HCT116 (cell line): ENCODE data around the gene OR10P1. TPM values are rescaled to one million over a fixed set of nuclear protein-coding genes. Genes with fewer than 3 reads are reported as not detected.

Experiments used
- ATAC-seq: fragments of 200-7000 bp; cut with Tn5 transposase; 2 replicates; pipeline ENCODE4 v1.9.1; 2020; ENCODE audit warnings: mild to moderate bottlenecking, moderate library complexity
- BruUV-seq: library from RNA; stranded (reverse); fragments of 400-500 nt; replicated peaks from 2 replicates; lab custom pipeline; 2021; lab: Mats Ljungman, UMichigan
- CTCF ChIA-PET: fragments of 300-600 bp; sonication (Branson Sonifier 250); formaldehyde crosslinking; loops from one replicate; lab custom pipeline; 2021; ENCODE audit warnings: antibody characterized with exemption; lab: Charles Lee
- POLR2A ChIA-PET: fragments of 300-600, 350-600 bp; sonication (Branson Sonifier 250); formaldehyde crosslinking; loops from one replicate; lab custom pipeline; 2021; ENCODE audit warnings: antibody characterized with exemption; lab: Charles Lee
- RAD21 ChIA-PET, 2 experiments: fragments of 300-600 bp; sonication (Branson Sonifier 250); formaldehyde crosslinking; loops; one replicate each; lab custom pipeline; 2023; ENCODE audit warnings: low total read pairs in 2 of 2; ENCODE audit not compliant: uncharacterized antibody in 2 of 2, unreplicated experiment in 2 of 2, low non-redundant PET in 1 of 2; lab: Charles Lee
- DNase-seq: peaks from one replicate; pipeline ENCODE4 v3.0.0-alpha.2; 2010; ENCODE audit warnings: low read depth, low spot score
- H2AFZ ChIP-seq: fragments of 200-600 bp; shearing (Covaris generic), sonication (generic); 2 replicates; pipeline ENCODE4 v1.6.1; 2017; ENCODE audit warnings: low read depth, mixed run types, mixed read lengths, antibody characterized with exemption, low read length; ENCODE audit not compliant: poor library complexity, severe bottlenecking
- H3K27ac ChIP-seq: 2 replicates; pipeline ENCODE4 v1.5.1; 2012; ENCODE audit warnings: low read depth, low read length
- H3K27me3 ChIP-seq: fragments of 200-600 bp; sonication (generic); 2 replicates; pipeline ENCODE4 v1.6.1; 2016; ENCODE audit warnings: mixed run types, low read length, mixed read lengths; ENCODE audit not compliant: insufficient read depth
- H3K36me3 ChIP-seq, 2 experiments: fragments of 200-500 bp in 1 of 2; fragments of 200-600 bp in 1 of 2; sonication (Bioruptor generic) in 1 of 2; sonication (generic) in 1 of 2; 2 replicates each; pipeline versions ENCODE4 v1.5.1 to v1.6.1; 2014 to 2016; ENCODE audit warnings: low read length in 2 of 2, inconsistent platforms in 1 of 2, mixed read lengths in 1 of 2, mixed run types in 1 of 2; ENCODE audit not compliant: insufficient read depth in 2 of 2, control insufficient read depth in 1 of 2
- H3K4me1 ChIP-seq, 2 experiments: fragments of 200-600 bp in 1 of 2; sonication (generic) in 1 of 2; 2 replicates each; pipeline versions ENCODE4 v1.5.1 to v1.6.1; 2012 to 2017; ENCODE audit warnings: low read length in 2 of 2, inconsistent platforms in 1 of 2, mild to moderate bottlenecking in 1 of 2, mixed read lengths in 1 of 2, mixed run types in 1 of 2, moderate library complexity in 1 of 2; ENCODE audit not compliant: insufficient read depth in 2 of 2, control insufficient read depth in 1 of 2
- H3K4me2 ChIP-seq: fragments of 200-600 bp; sonication (generic); 2 replicates; pipeline ENCODE4 v1.6.1; 2017; ENCODE audit warnings: mixed run types, low read length, mixed read lengths
- H3K4me3 ChIP-seq, 2 experiments: fragments of 200-600 bp in 1 of 2; sonication (generic) in 1 of 2; replicated peaks in 1 of 2; 2 replicates each; pipeline ENCODE4 v1.5.1; 2011 to 2016; ENCODE audit warnings: low read length in 2 of 2, control low read depth in 1 of 2, low read depth in 1 of 2, mild to moderate bottlenecking in 1 of 2, mixed read lengths in 1 of 2, mixed run types in 1 of 2
- H3K79me2 ChIP-seq: fragments of 200-600 bp; sonication (generic); 2 replicates; pipeline ENCODE4 v1.6.1; 2017; ENCODE audit warnings: mild to moderate bottlenecking, mixed run types, low read length, moderate library complexity, mixed read lengths; ENCODE audit not compliant: insufficient read depth
- H3K9ac ChIP-seq: fragments of 200-600 bp; sonication (generic); 2 replicates; pipeline ENCODE4 v1.6.1; 2016; ENCODE audit warnings: low read length, mixed read lengths
- H3K9me2 ChIP-seq: fragments of 200-600 bp; sonication (generic), shearing (Covaris generic); 2 replicates; pipeline ENCODE4 v1.6.1; 2017; ENCODE audit warnings: mixed run types, mild to moderate bottlenecking, moderate library complexity; ENCODE audit not compliant: insufficient read depth
- H3K9me3 ChIP-seq, 2 experiments: fragments of 200-500 bp in 1 of 2; fragments of 200-600 bp in 1 of 2; sonication (Bioruptor generic) in 1 of 2; sonication (generic) in 1 of 2; 2 replicates each; pipeline ENCODE4 v1.6.1; 2014 to 2017; ENCODE audit warnings: low read length in 2 of 2, mixed read lengths in 2 of 2, inconsistent platforms in 1 of 2, low read depth in 1 of 2, mild to moderate bottlenecking in 1 of 2, mixed run types in 1 of 2, moderate library complexity in 1 of 2; ENCODE audit not compliant: control insufficient read depth in 1 of 2, insufficient read depth in 1 of 2
- H4K20me1 ChIP-seq: fragments of 200-600 bp; sonication (generic), shearing (Covaris generic); 2 replicates; pipeline ENCODE4 v1.6.1; 2017; ENCODE audit warnings: mixed run types, mild to moderate bottlenecking, moderate library complexity; ENCODE audit not compliant: insufficient read depth
- CEBPB ChIP-seq: IDR thresholded peaks from 2 replicates; pipeline ENCODE4 v1.6.1; 2012; ENCODE audit warnings: low read depth
- ELF1 ChIP-seq: IDR thresholded peaks from 2 replicates; pipeline ENCODE4 v1.6.1; 2012; ENCODE audit warnings: low read depth, borderline replicate concordance
- EZH2 ChIP-seq: fragments of 200-600 bp; sonication (generic); IDR thresholded peaks from 2 replicates; pipeline ENCODE4 v1.6.1; 2017; ENCODE audit warnings: antibody characterized with exemption, mixed run types
- FOSL1 ChIP-seq: IDR thresholded peaks from 2 replicates; pipeline ENCODE4 v1.6.1; 2012; ENCODE audit warnings: low read depth
- JUND ChIP-seq: IDR thresholded peaks from 2 replicates; pipeline ENCODE4 v1.6.1; 2012
- POLR2A ChIP-seq: IDR thresholded peaks from 2 replicates; pipeline ENCODE4 v1.7.0; 2011; ENCODE audit warnings: borderline replicate concordance; ENCODE audit not compliant: insufficient read depth, insufficient read length; ENCODE audit errors: extremely low read depth
- POLR2AphosphoS5 ChIP-seq: IDR thresholded peaks from 2 replicates; pipeline ENCODE4 v1.6.1; 2011; ENCODE audit warnings: mild to moderate bottlenecking, low read depth, low read length, moderate library complexity
- RAD21 ChIP-seq: IDR thresholded peaks from 2 replicates; pipeline ENCODE4 v1.6.1; 2012; ENCODE audit warnings: low read depth, mild to moderate bottlenecking
- TCF7L2 ChIP-seq: IDR thresholded peaks from 2 replicates; pipeline ENCODE4 v1.7.0; 2011; ENCODE audit warnings: borderline replicate concordance, inconsistent platforms; ENCODE audit not compliant: insufficient read depth, insufficient read length; ENCODE audit errors: extremely low read depth
- YY1 ChIP-seq: IDR thresholded peaks from 2 replicates; pipeline ENCODE4 v1.6.1; 2011; ENCODE audit warnings: low read length, low read depth, moderate library complexity, mild to moderate bottlenecking; ENCODE audit not compliant: insufficient replicate concordance; ENCODE audit errors: extremely low read depth
- intact Hi-C: fragments of 100-400 bp; cut with micrococcal nuclease; formaldehyde crosslinking; loops from 2 replicates; pipeline ENCODE4 v1.10.0; 2022
- total RNA-seq: library from RNA; stranded (reverse); gene quantifications from one replicate; pipeline ENCODE4 v1.2.1, GENCODE V29; 2021; ENCODE audit not compliant: unreplicated experiment
- TF ChIP-seq, protein P1 (sequence below): IDR thresholded peaks from 2 replicates; pipeline ENCODE4 v1.6.1; 2012
- TF ChIP-seq, protein P2 (sequence below): IDR thresholded peaks from 2 replicates; pipeline ENCODE4 v1.6.1; 2012; ENCODE audit warnings: low read depth
- TF ChIP-seq, protein P3 (sequence below), 3 experiments: fragments of 200-600 bp in 1 of 3; sonication (generic) in 1 of 3; IDR thresholded peaks in 2 of 3; conservative IDR thresholded peaks in 1 of 3; 2 replicates each; pipeline ENCODE4 v1.5.1; 2012 to 2017; ENCODE audit warnings: low read depth in 2 of 3, low read length in 2 of 3, antibody characterized with exemption in 1 of 3, borderline replicate concordance in 1 of 3, control low read depth in 1 of 3, mild to moderate bottlenecking in 1 of 3, mixed read lengths in 1 of 3, mixed run types in 1 of 3, moderate library complexity in 1 of 3; ENCODE audit not compliant: insufficient read depth in 1 of 3
- TF ChIP-seq, protein P4 (sequence below): IDR thresholded peaks from 2 replicates; pipeline ENCODE4 v1.6.1; 2012

Gene OR10P1
- total RNA-seq, 1 experiment from 2014 or later: not detected

DNA sequence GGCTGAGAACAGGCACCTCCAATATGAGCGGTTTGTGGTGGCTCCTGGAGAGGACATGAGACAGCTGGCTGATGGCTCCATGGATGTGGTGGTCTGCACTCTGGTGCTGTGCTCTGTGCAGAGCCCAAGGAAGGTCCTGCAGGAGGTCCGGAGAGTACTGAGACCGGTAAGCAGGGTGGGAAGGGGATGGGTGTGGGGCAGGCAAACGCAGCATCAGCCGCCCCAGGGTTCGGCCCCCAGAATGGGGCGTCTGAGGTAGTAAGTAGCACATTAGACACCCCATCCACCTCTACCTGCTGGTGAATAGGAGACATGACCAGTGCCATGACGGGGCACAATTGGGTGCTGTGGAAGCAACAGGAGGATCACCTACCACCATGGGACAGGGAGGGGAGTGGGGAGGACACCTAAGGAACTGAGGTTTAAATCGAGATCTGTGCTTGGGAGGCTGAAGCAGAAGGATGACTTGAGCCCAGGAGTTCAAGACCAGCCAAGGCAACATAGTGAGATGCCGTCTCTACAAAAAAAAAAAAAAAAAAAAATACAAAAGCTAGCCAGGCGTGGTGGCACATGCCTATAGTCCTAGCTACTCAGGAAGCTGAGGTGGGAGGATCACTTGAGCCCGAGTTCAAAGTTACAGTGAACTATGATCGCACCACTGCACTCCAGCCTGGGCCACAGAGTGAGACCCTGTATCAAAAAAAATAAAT is 45.5 kb downstream of the OR10P1 start (continued):
- TF ChIP-seq, protein P1, sequence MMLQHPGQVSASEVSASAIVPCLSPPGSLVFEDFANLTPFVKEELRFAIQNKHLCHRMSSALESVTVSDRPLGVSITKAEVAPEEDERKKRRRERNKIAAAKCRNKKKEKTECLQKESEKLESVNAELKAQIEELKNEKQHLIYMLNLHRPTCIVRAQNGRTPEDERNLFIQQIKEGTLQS: no peak
- TF ChIP-seq TCF7L2 (no peak), RAD21 (no peak), FOSL1 (no peak), POLR2AphosphoS5 (no peak), POLR2A (no peak)
- TF ChIP-seq, protein P2, sequence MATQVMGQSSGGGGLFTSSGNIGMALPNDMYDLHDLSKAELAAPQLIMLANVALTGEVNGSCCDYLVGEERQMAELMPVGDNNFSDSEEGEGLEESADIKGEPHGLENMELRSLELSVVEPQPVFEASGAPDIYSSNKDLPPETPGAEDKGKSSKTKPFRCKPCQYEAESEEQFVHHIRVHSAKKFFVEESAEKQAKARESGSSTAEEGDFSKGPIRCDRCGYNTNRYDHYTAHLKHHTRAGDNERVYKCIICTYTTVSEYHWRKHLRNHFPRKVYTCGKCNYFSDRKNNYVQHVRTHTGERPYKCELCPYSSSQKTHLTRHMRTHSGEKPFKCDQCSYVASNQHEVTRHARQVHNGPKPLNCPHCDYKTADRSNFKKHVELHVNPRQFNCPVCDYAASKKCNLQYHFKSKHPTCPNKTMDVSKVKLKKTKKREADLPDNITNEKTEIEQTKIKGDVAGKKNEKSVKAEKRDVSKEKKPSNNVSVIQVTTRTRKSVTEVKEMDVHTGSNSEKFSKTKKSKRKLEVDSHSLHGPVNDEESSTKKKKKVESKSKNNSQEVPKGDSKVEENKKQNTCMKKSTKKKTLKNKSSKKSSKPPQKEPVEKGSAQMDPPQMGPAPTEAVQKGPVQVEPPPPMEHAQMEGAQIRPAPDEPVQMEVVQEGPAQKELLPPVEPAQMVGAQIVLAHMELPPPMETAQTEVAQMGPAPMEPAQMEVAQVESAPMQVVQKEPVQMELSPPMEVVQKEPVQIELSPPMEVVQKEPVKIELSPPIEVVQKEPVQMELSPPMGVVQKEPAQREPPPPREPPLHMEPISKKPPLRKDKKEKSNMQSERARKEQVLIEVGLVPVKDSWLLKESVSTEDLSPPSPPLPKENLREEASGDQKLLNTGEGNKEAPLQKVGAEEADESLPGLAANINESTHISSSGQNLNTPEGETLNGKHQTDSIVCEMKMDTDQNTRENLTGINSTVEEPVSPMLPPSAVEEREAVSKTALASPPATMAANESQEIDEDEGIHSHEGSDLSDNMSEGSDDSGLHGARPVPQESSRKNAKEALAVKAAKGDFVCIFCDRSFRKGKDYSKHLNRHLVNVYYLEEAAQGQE: no peak

DNA sequence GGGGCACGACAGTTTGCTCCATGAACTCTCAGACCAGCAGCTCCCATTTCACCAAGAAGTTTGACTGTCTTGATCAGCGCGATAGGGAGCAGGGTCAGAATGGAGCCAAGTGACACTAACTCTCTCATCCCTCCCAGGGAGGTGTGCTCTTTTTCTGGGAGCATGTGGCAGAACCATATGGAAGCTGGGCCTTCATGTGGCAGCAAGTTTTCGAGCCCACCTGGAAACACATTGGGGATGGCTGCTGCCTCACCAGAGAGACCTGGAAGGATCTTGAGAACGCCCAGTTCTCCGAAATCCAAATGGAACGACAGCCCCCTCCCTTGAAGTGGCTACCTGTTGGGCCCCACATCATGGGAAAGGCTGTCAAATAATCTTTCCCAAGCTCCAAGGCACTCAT is 47.0 kb downstream of the OR10P1 start:
- H3K27ac ChIP-seq: no peak overlapping the region
- POLR2A ChIA-PET: no interaction called here
- TF ChIP-seq, protein P1: no peak
- no peak for TF ChIP-seq ELF1
- TF ChIP-seq JUND: no peak
- TF ChIP-seq, protein P3, sequence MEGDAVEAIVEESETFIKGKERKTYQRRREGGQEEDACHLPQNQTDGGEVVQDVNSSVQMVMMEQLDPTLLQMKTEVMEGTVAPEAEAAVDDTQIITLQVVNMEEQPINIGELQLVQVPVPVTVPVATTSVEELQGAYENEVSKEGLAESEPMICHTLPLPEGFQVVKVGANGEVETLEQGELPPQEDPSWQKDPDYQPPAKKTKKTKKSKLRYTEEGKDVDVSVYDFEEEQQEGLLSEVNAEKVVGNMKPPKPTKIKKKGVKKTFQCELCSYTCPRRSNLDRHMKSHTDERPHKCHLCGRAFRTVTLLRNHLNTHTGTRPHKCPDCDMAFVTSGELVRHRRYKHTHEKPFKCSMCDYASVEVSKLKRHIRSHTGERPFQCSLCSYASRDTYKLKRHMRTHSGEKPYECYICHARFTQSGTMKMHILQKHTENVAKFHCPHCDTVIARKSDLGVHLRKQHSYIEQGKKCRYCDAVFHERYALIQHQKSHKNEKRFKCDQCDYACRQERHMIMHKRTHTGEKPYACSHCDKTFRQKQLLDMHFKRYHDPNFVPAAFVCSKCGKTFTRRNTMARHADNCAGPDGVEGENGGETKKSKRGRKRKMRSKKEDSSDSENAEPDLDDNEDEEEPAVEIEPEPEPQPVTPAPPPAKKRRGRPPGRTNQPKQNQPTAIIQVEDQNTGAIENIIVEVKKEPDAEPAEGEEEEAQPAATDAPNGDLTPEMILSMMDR (IDR thresholded peaks at IDR 0.05 in 2 of 3, conservative IDR thresholded peaks at IDR 0.05 in 1 of 3; ENCODE audit: borderline replicate concordance in 1 of 3, insufficient read depth in 1 of 3, low read depth in 2 of 3, low read length in 2 of 3): no peak
- no peak for TF ChIP-seq FOSL1
- no peak for TF ChIP-seq EZH2
- TF ChIP-seq YY1: no peak
- no peak for TF ChIP-seq RAD21
- no peak for TF ChIP-seq CEBPB
- TF ChIP-seq, protein P4, sequence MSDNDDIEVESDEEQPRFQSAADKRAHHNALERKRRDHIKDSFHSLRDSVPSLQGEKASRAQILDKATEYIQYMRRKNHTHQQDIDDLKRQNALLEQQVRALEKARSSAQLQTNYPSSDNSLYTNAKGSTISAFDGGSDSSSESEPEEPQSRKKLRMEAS: no peak
- no peak for TF ChIP-seq POLR2A

More for the DNA sequence above, 47.0 kb downstream of the OR10P1 start:
- H3K36me3 ChIP-seq: no peaks in the 10 kb centered on the region
- ATAC-seq (no peak), DNase-seq (no peak)
- H3K4me2 ChIP-seq: no peak overlapping the region
- no peaks in the 10 kb centered on the region for H3K27me3 ChIP-seq
- ChIA-PET CTCF (interaction anchor here (2.9 to 3.1 kb wide), 2 partner anchors 22 to 37 kb away, joined by 19 to 21 read pairs; partner anchors contain the start of gene RDH5), RAD21 (no interaction called here)
- peaks cover 9 to 27% of the 10 kb centered on the region in 2 experiments for H3K4me1 ChIP-seq
- no peak overlapping the region for H3K4me3 ChIP-seq
- 0 out of 2 replicates have a peak, but pooled peaks cover 5% of the 10 kb centered on the region for H3K79me2 ChIP-seq
- intact Hi-C loops: no loop called here
- H3K9me3 ChIP-seq: no peaks in the 10 kb centered on the region
- H3K9me2 ChIP-seq: no peaks in the 10 kb centered on the region
- no TSS peak for BruUV-seq
- no peaks in the 10 kb centered on the region for H4K20me1 ChIP-seq
- no peak overlapping the region for H2AFZ ChIP-seq
- no peak overlapping the region for H3K9ac ChIP-seq
